Activated CD4-positive, alpha-beta memory T cell treated with anti-CD3 and anti-CD28 coated beads, Interleukin-2, amount 10 ng/mL, durations not matched to agents 7 days and 5 days (primary cell): Measurements from ENCODE around the gene NSD1. TPM values are rescaled to one million over a fixed set of nuclear protein-coding genes. Genes with fewer than 3 reads are reported as not detected.
"Not testable (repeated sequence)": the region's sequence is repeated elsewhere in the genome, so short reads cannot be mapped to it uniquely, and the experiment has no call there.

Source experiments
- CTCF ChIA-PET: fragments of 350-600 bp; sonication (Branson Sonifier 250); formaldehyde crosslinking; loops from one replicate; lab custom pipeline; 2021; ENCODE audit warnings: antibody characterized with exemption, inconsistent platforms; lab: Charles Lee
- POLR2A ChIA-PET: fragments of 350-600 bp; sonication (Branson Sonifier 250); formaldehyde crosslinking; loops from one replicate; lab custom pipeline; 2021; ENCODE audit warnings: antibody characterized with exemption; lab: Charles Lee
- DNase-seq: peaks from one replicate; pipeline ENCODE4 v3.0.0-alpha.2; 2020
- H3K27ac Mint-ChIP-seq: one replicate; pipeline ENCODE4 v1.8.0; 2021; ENCODE audit warnings: mild to moderate bottlenecking, mixed read lengths
- H3K27me3 Mint-ChIP-seq: one replicate; pipeline ENCODE4 v1.8.0; 2021; ENCODE audit warnings: mixed read lengths
- H3K36me3 Mint-ChIP-seq: one replicate; pipeline ENCODE4 v1.8.0; 2021; ENCODE audit warnings: low read depth, mixed read lengths
- H3K4me1 Mint-ChIP-seq: one replicate; pipeline ENCODE4 v1.8.0; 2021; ENCODE audit warnings: mixed read lengths
- H3K4me3 Mint-ChIP-seq: one replicate; pipeline ENCODE4 v1.8.0; 2021; ENCODE audit warnings: mild to moderate bottlenecking, mixed read lengths
- H3K9me3 Mint-ChIP-seq: one replicate; pipeline ENCODE4 v1.8.0; 2021; ENCODE audit warnings: mixed read lengths
- total RNA-seq, 2 experiments: library from RNA; stranded (reverse); gene quantifications; one replicate each; pipeline ENCODE4 v1.2.3, GENCODE V29; 2021

The NSD1 gene
- total RNA-seq, 2 experiments from 2014 or later, result 79.9 to 90.5 TPM

DNA sequence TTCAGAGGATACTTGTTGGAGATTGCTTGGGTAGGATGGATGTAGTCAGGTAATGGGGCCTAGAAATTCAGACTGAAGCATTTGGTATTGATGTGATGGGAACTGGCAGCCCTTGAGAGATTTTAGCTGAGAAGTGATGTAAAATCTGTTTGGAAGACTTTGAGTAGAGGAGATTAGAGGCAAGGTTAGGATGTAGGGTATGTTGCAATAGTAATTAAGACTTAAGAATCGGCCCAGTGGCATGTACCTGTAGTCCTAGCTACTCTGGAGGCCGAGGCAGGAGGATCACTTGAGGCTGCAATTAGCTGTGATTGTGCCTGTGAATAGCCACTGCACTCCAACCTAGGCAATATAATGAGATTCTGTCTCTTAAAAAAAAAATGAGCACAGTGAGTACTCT is 6.7 kb downstream of the NSD1 start:
- H3K9me3 Mint-ChIP-seq, result no peaks in the 10 kb centered on the region
- CTCF ChIA-PET, result interaction anchor here (1.2 kb wide), 1 partner anchor 26 kb away, joined by 4 read pairs; no protein-coding TSS in a partner anchor
- no peak overlapping the region for H3K4me3 Mint-ChIP-seq
- DNase-seq, result no peak
- H3K27me3 Mint-ChIP-seq, result no peaks in the 10 kb centered on the region
- POLR2A ChIA-PET, result no interaction called here
- H3K27ac Mint-ChIP-seq, result no peak overlapping the region
- H3K36me3 Mint-ChIP-seq, result peaks cover 77% of the 10 kb centered on the region
- H3K4me1 Mint-ChIP-seq, result peaks cover 53% of the 10 kb centered on the region

DNA sequence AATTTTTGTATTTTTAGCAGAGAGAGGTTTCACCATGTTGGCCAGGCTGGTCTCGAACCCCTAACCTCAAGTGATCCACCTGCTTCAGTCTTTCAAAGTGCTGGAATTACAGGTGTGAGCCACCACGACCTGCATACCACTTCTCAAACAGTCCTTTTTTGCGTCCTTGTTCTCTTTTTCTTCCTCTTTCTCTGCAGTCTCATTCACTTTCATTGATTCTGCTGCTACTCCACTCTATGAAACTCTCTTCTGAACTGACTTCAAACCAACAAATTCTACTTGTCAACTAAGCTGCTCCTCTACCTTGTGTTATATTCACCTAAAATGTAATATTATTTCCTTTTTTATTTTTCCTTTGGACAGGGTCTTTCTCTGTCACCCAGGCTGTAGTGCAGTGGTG is 7.9 kb downstream of the NSD1 start:
- Mint-ChIP-seq H3K4me3 (no peak overlapping the region), H3K9me3 (no peaks in the 10 kb centered on the region), H3K4me1 (peaks cover 42% of the 10 kb centered on the region), H3K36me3 (peaks cover 70% of the 10 kb centered on the region), H3K27ac (peak overlapping the region; percentile 11), H3K27me3 (no peaks in the 10 kb centered on the region)
- no peak for DNase-seq
- ChIA-PET CTCF (no interaction called here), POLR2A (no interaction called here)

GRCh38 chr5:177142098-177142611 is 8.6 kb downstream of the NSD1 start:
- H3K4me1 Mint-ChIP-seq, result peaks cover 36% of the 10 kb centered on the region
- POLR2A ChIA-PET, result no interaction called here
- no peaks in the 10 kb centered on the region for H3K9me3 Mint-ChIP-seq
- CTCF ChIA-PET, result no interaction called here
- no peak overlapping the region for H3K4me3 Mint-ChIP-seq
- no peak for DNase-seq
- H3K27ac Mint-ChIP-seq, result no peak overlapping the region
- peaks cover 68% of the 10 kb centered on the region for H3K36me3 Mint-ChIP-seq
- H3K27me3 Mint-ChIP-seq, result no peaks in the 10 kb centered on the region

DNA sequence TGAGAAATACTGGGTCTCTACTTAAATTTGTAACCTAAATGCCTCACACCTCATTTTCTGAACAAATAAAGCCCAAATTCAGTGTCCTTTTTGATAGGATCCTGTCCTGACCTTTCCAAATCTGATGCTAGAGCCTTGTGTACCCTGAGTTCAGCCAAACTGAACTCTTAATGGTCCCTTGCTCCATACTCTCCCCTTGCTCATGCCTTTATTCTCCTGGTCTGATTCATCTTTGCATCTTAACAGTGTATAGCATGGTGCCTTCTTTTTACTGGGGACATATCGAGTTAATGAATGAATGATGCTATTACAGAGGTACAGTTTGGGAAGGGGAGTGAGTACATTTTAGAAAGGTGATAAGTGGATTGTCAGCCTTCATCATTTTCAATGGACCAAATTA is 9.2 kb downstream of the NSD1 start:
- no peak for DNase-seq
- Mint-ChIP-seq H3K36me3 (peaks cover 67% of the 10 kb centered on the region), H3K4me1 (peaks cover 31% of the 10 kb centered on the region), H3K27ac (no peak overlapping the region), H3K4me3 (no peak overlapping the region), H3K9me3 (no peaks in the 10 kb centered on the region), H3K27me3 (no peaks in the 10 kb centered on the region)
- ChIA-PET CTCF (no interaction called here), POLR2A (interaction anchor here (0.6 kb wide), 1 partner anchor 10 kb away, joined by 4 read pairs; no protein-coding TSS in a partner anchor)

- peaks cover 8% of the 10 kb centered on the region for H3K4me1 Mint-ChIP-seq
- H3K36me3 Mint-ChIP-seq, result peaks cover 45% of the 10 kb centered on the region
- no peaks in the 10 kb centered on the region for H3K27me3 Mint-ChIP-seq
- no peak overlapping the region for H3K4me3 Mint-ChIP-seq
- H3K27ac Mint-ChIP-seq, result no peak overlapping the region
- CTCF ChIA-PET, result no interaction called here
- no peak for DNase-seq
- POLR2A ChIA-PET, result no interaction called here
- H3K9me3 Mint-ChIP-seq, result no peaks in the 10 kb centered on the region
These were observed 13.5 kb downstream of the NSD1 start for GRCh38 chr5:177146891-177147638.

- H3K27ac Mint-ChIP-seq, H3K9me3 Mint-ChIP-seq, CTCF ChIA-PET, DNase-seq, H3K27me3 Mint-ChIP-seq, H3K4me1 Mint-ChIP-seq, H3K4me3 Mint-ChIP-seq, POLR2A ChIA-PET: not testable (repeated sequence)
- H3K36me3 Mint-ChIP-seq, result peaks cover 21% of the 10 kb centered on the region
These were observed 16.5 kb downstream of the NSD1 start for GRCh38 chr5:177150061-177150460.

DNA sequence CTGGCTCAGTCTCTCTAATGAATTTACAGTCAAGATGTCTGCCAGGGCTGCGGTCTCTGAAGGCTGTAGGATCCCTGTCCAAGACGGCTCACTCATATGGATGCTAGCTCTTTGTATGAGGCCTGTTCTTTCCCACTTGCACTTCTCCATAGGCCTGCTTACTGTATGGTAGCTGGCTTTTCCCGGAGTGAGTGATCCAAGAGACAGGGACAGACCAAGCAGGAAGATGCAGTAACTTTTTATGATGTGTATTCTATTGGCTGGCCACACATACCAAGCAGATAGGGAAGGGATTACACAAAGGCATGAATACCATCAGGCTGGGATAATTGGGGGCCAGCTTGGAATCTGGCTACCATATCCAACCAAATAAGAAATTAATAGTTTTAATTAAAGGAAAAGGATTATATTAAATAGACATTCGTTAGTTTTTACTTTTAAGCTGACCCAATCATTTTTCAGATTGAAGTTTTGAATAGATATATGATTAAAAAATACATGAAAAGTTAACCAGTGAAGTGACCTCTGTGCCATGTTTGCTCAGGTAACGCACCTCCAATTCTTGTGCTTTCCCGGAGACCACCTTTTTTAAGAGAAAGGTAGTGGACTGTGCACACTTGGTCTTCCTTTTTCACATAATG is 20.6 kb downstream of the NSD1 start:
- Mint-ChIP-seq H3K27ac (no peak overlapping the region), H3K36me3 (peaks cover 10% of the 10 kb centered on the region), H3K9me3 (no peaks in the 10 kb centered on the region), H3K27me3 (no peaks in the 10 kb centered on the region), H3K4me1 (peaks cover 5% of the 10 kb centered on the region), H3K4me3 (no peak overlapping the region)
- no peak for DNase-seq
- CTCF ChIA-PET, result interaction anchor here (1.2 to 1.4 kb wide), 2 partner anchors 39 to 41 kb away, joined by 5 read pairs; no protein-coding TSS in a partner anchor
- POLR2A ChIA-PET, result interaction anchor here (1.1 to 2.7 kb wide), 3 partner anchors 17 to 32 kb away, joined by 3 to 7 read pairs (median 3); partner anchors contain the start of gene NSD1

DNA sequence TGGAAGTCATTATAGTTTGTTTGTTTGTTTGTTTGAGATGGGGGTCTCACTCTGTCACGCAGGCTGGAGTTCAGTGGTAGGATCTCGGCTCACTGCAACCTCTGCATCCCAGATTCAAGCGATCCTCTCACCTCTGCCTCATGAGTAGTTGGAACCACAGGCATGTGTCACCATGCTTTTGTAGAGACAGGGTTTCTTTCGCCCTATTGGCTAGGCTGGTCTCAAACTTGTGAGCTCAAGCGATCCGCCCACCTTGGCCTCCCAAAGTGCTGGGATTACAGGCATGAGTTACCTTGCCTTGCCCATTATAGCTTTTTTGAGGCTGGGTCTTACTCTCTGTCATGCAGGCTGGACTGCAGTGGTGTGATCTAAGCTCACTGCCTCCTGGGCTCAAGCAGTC is 28.8 kb downstream of the NSD1 start:
- H3K4me1 Mint-ChIP-seq, result peaks cover 5% of the 10 kb centered on the region
- no peak overlapping the region for H3K27ac Mint-ChIP-seq
- ChIA-PET CTCF (interaction anchor here (1.0 kb wide), 1 partner anchor 24 kb away, joined by 3 read pairs; no protein-coding TSS in a partner anchor), POLR2A (no interaction called here)
- peaks cover 27% of the 10 kb centered on the region for H3K36me3 Mint-ChIP-seq
- H3K4me3 Mint-ChIP-seq, result no peak overlapping the region
- H3K9me3 Mint-ChIP-seq, result no peaks in the 10 kb centered on the region
- H3K27me3 Mint-ChIP-seq, result no peaks in the 10 kb centered on the region
- DNase-seq, result no peak

- Mint-ChIP-seq H3K9me3 (no peaks in the 10 kb centered on the region), H3K27me3 (no peaks in the 10 kb centered on the region), H3K36me3 (peaks cover 28% of the 10 kb centered on the region), H3K4me3 (no peak overlapping the region), H3K27ac (no peak overlapping the region), H3K4me1 (no peaks in the 10 kb centered on the region)
- ChIA-PET POLR2A (interaction anchor here (0.5 kb wide), 1 partner anchor 118 kb away, joined by 3 read pairs; no protein-coding TSS in a partner anchor), CTCF (interaction anchor here (1.0 kb wide), 1 partner anchor 25 kb away, joined by 3 read pairs; no protein-coding TSS in a partner anchor)
- DNase-seq, result no peak
These were observed 29.9 kb downstream of the NSD1 start for GRCh38 chr5:177163500-177163899.

- POLR2A ChIA-PET, result no interaction called here
These were observed 35.7 kb downstream of the NSD1 start for GRCh38 chr5:177169271-177169670.

DNA sequence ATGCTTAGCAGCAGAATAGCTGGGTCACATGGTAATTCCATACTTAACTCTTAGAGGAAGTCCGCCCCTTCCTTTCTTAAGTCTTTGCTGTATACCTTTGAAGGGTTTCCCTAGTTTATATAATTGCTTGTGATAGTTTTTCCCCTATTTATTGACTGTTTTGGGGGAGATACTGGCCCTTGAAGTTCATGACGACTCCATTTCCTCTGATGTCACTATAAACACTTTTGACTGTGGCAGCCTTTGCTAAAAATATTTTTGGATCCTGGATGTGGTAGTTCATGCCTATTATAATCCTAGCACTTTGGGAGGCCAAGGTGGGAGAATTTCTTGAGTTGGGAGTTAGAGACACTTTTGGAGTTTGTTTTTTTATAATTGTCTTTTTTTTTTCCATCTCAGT is 38.4 kb downstream of the NSD1 start:
- POLR2A ChIA-PET, result no interaction called here
- H3K9me3 Mint-ChIP-seq, result no peaks in the 10 kb centered on the region
- CTCF ChIA-PET, result no interaction called here
- DNase-seq, result no peak
- H3K27ac Mint-ChIP-seq, result no peak overlapping the region
- H3K27me3 Mint-ChIP-seq, result no peaks in the 10 kb centered on the region
- H3K36me3 Mint-ChIP-seq, result peaks cover 28% of the 10 kb centered on the region
- peaks cover 11% of the 10 kb centered on the region for H3K4me1 Mint-ChIP-seq
- no peak overlapping the region for H3K4me3 Mint-ChIP-seq

More at GRCh38 chr5:177169271-177169670, 35.7 kb downstream of the NSD1 start:
- no peak overlapping the region for H3K27ac Mint-ChIP-seq
- H3K9me3 Mint-ChIP-seq, result no peaks in the 10 kb centered on the region
- H3K4me3 Mint-ChIP-seq, result no peak overlapping the region
- CTCF ChIA-PET, result no interaction called here
- H3K27me3 Mint-ChIP-seq, result no peaks in the 10 kb centered on the region
- peaks cover 11% of the 10 kb centered on the region for H3K4me1 Mint-ChIP-seq
- DNase-seq, result no peak
- H3K36me3 Mint-ChIP-seq, result peaks cover 37% of the 10 kb centered on the region

DNA sequence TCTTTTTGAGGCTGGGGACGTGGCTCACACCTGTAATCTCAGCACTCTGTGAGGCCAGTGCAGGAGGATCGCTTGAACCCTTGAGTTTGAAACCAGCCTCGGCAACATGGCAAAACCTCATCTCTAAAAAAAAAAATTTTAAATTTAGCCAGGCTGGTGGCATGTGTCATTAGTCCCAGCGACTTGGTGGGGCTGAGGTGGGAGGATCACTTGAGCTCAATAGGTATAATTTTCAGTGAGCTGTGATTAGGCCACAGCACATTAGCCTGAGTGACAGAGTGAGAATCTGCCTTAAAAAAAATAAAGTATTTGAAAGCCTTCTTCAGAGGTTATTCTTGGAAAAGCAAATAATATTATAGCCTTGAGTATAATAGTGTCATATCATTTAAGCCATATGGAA is 41.8 kb downstream of the NSD1 start:
- peaks cover 22% of the 10 kb centered on the region for H3K36me3 Mint-ChIP-seq
- ChIA-PET POLR2A (no interaction called here), CTCF (no interaction called here)
- no peak overlapping the region for H3K27ac Mint-ChIP-seq
- H3K4me1 Mint-ChIP-seq, result peaks cover 13% of the 10 kb centered on the region
- no peaks in the 10 kb centered on the region for H3K27me3 Mint-ChIP-seq
- H3K4me3 Mint-ChIP-seq, result no peak overlapping the region
- no peak for DNase-seq
- H3K9me3 Mint-ChIP-seq, result no peaks in the 10 kb centered on the region

GRCh38 chr5:177176175-177176711 is 42.7 kb downstream of the NSD1 start:
- Mint-ChIP-seq H3K27me3 (no peaks in the 10 kb centered on the region), H3K4me3 (no peak overlapping the region), H3K27ac (no peak overlapping the region), H3K9me3 (no peaks in the 10 kb centered on the region), H3K36me3 (peaks cover 24% of the 10 kb centered on the region), H3K4me1 (peaks cover 13% of the 10 kb centered on the region)
- ChIA-PET POLR2A (interaction anchor here (1.4 kb wide), 1 partner anchor 10 kb away, joined by 3 read pairs; no protein-coding TSS in a partner anchor), CTCF (interaction anchor here (1.0 kb wide), 1 partner anchor 11 kb away, joined by 3 read pairs; no protein-coding TSS in a partner anchor)
- no peak for DNase-seq
